Ovary (tissue), 3 donors: ENCODE data around the gene LSAMP.

Source experiments
- EP300 ChIP-seq: sonication (generic); formaldehyde crosslinking; IDR thresholded peaks from one replicate; pipeline ENCODE4 v1.6.1; 2017; ENCODE audit warnings: antibody characterized with exemption
- TF ChIP-seq, protein P1 (sequence below), 3 donors: fragments of 450-650 bp in 2 of 3; fragments of 200-600 bp in 1 of 3; IDR thresholded peaks; one replicate each; pipeline versions ENCODE4 v1.5.1 to v1.8.0; 2016 to 2022; ENCODE audit warnings: antibody characterized with exemption in 3 of 3, mild to moderate bottlenecking in 1 of 3
- donor health status: DM: no; HTN: no; CAD: no.

DNA sequence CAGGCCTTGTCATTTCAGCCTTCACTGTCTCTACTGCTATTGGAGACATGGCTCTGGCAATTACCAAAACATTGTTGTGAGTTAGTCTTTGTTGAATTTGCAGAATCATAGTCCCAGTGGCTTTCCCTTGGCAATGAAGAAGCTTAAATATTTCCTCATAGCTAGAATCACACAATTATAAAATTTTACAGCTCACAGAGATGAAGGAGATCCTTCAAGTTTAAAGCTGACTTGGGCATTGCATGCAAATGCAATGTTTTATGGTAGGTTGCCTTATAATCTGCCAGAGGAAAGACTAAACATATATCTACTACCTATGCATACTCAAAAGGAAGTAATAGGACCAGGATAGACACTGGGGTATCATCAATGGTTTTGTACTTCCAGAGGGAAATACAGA, 90.9 kb downstream of the LSAMP start:
- TF ChIP-seq, protein P1, sequence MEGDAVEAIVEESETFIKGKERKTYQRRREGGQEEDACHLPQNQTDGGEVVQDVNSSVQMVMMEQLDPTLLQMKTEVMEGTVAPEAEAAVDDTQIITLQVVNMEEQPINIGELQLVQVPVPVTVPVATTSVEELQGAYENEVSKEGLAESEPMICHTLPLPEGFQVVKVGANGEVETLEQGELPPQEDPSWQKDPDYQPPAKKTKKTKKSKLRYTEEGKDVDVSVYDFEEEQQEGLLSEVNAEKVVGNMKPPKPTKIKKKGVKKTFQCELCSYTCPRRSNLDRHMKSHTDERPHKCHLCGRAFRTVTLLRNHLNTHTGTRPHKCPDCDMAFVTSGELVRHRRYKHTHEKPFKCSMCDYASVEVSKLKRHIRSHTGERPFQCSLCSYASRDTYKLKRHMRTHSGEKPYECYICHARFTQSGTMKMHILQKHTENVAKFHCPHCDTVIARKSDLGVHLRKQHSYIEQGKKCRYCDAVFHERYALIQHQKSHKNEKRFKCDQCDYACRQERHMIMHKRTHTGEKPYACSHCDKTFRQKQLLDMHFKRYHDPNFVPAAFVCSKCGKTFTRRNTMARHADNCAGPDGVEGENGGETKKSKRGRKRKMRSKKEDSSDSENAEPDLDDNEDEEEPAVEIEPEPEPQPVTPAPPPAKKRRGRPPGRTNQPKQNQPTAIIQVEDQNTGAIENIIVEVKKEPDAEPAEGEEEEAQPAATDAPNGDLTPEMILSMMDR (IDR thresholded peaks at IDR 0.05): no peak
- TF ChIP-seq EP300: no peak
